DOHH2 (cell line): ENCODE results near the gene SH3PXD2A.

ENCODE experiments used
- EZH2phosphoT487 ChIP-seq: fragments of 200-600 bp; sonication (generic); IDR thresholded peaks from 2 replicates; pipeline ENCODE4 v1.6.1; 2017; ENCODE audit warnings: borderline replicate concordance, mild to moderate bottlenecking, antibody characterized with exemption, low read length, moderate library complexity, mixed read lengths
- TF ChIP-seq, protein P1 (sequence below): fragments of 200-600 bp; sonication (generic); IDR thresholded peaks from one replicate; pipeline ENCODE4 v1.5.1; 2014; ENCODE audit warnings: antibody characterized with exemption, mild to moderate bottlenecking, low read depth, low read length; ENCODE audit not compliant: poor library complexity, severe bottlenecking

DNA sequence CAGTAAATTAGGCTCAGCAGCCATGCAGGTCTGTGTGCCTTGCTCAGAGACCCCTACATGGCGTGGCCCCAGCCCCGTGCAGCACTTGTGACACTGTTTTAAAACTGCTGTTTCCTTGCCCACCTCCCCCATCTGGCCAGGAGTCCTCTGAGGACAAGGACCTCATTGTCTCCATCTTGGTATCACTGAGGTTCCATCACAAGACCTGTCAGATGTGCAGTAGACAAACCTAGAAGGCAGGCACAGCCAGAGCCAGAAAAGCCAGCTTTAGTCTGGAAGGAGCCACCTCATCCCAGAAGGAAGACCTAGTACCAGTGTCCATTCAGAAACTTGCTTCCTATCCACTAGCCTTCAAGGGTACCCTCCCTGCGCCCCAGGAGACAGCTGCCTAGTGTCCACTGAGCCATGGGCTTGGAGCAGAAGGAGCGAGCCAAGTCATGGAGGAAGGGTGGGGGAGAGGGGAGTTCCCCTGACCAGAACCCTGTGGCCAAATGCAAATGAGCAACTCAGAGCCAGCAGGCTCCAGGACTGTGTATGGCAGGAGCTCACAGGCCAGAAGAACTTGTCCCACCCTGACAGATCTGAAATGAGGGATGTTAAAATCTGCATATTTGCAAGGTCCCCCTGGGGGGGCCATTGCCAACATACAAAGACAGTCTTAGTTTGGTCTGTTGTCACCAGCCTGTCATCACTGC is 176.1 kb downstream of the SH3PXD2A start:
- TF ChIP-seq, protein P1, sequence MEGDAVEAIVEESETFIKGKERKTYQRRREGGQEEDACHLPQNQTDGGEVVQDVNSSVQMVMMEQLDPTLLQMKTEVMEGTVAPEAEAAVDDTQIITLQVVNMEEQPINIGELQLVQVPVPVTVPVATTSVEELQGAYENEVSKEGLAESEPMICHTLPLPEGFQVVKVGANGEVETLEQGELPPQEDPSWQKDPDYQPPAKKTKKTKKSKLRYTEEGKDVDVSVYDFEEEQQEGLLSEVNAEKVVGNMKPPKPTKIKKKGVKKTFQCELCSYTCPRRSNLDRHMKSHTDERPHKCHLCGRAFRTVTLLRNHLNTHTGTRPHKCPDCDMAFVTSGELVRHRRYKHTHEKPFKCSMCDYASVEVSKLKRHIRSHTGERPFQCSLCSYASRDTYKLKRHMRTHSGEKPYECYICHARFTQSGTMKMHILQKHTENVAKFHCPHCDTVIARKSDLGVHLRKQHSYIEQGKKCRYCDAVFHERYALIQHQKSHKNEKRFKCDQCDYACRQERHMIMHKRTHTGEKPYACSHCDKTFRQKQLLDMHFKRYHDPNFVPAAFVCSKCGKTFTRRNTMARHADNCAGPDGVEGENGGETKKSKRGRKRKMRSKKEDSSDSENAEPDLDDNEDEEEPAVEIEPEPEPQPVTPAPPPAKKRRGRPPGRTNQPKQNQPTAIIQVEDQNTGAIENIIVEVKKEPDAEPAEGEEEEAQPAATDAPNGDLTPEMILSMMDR = no peak
- TF ChIP-seq EZH2phosphoT487 = no peak
